ENCODE measurements around the gene OR52N4. TPM values are rescaled to one million over a fixed set of nuclear protein-coding genes. Genes with fewer than 3 reads are reported as not detected.
"Not testable (repeated sequence)": the region's sequence is repeated elsewhere in the genome, so short reads cannot be mapped to it uniquely, and the experiment has no call there.

Gene OR52N4
- not detected for total RNA-seq

DNA sequence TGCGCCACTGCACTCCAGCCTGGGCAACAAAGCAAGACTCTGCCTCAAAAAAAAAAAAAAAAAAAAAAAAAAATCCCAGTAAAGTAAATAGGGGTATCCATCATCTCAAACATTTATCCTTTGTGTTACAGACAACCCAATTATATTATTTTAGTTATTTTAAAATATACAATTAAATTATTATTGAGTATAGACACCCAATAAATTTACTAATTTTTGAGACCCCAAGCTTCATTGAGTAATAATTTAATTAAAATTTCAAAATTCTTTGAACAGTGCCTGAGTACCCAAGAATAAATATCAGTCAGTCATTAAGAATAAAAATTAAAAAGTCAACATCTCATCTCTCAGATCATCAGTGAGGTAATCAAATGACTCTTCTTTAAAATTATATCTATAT, at the start of gene OR52N4:
TSS of gene OR52N4 (plus strand) at position 301 of the 400 bp plus-strand sequence. CDS start 498 bp downstream, outside the sequence.
- DNase-seq (ENCODE audit: low spot score) = no peak
- ATAC-seq = no peak

GRCh38 chr11:5705688-5706087, 48.4 kb upstream of the OR52N4 start:
- no peak for DNase-seq (ENCODE audit: low spot score)
- ATAC-seq = no peak

DNA sequence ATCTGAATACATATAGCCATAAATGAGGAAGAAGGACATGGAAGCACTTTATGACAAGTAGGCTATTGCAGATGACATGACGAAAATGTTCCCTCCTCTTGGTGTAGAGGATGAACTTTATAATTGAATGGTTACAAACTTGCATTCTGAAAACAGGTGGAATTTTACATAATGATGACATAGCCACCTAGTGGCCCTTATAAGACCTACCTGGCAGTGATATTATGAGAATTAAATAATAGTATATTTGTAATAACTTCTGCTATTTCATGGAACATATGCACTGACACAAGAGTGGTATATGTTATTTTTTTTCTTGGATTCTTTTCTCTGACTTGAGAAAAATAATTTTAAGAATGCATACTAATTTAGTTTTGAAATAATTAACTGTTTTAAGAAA, 41.5 kb upstream of the OR52N4 start:
- DNase-seq (ENCODE audit: low spot score) (no peak), ATAC-seq (peak; percentile 76)

GRCh38 chr11:5713695-5714094, 40.3 kb upstream of the OR52N4 start:
- no peak for ATAC-seq

DNA sequence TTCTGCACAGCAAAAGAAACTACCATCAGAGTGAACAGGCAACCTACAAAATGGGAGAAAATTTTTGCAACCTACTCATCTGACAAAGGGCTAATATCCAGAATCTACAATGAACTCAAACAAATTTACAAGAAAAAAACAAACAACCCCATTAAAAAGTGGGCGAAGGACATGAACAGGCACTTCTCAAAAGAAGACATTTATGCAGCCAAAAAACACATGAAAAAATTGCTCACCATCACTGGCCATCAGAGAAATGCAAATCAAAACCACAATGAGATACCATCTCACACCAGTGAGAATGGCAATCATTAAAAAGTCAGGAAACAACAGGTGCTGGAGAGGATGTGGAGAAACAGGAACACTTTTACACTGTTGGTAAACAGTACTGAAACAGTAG, 37.5 kb upstream of the OR52N4 start:
- ATAC-seq; DNase-seq (ENCODE audit: low spot score): not testable (repeated sequence)

More at GRCh38 chr11:5713695-5714094, 40.3 kb upstream of the OR52N4 start:
- DNase-seq (ENCODE audit: low spot score) = no peak

DNA sequence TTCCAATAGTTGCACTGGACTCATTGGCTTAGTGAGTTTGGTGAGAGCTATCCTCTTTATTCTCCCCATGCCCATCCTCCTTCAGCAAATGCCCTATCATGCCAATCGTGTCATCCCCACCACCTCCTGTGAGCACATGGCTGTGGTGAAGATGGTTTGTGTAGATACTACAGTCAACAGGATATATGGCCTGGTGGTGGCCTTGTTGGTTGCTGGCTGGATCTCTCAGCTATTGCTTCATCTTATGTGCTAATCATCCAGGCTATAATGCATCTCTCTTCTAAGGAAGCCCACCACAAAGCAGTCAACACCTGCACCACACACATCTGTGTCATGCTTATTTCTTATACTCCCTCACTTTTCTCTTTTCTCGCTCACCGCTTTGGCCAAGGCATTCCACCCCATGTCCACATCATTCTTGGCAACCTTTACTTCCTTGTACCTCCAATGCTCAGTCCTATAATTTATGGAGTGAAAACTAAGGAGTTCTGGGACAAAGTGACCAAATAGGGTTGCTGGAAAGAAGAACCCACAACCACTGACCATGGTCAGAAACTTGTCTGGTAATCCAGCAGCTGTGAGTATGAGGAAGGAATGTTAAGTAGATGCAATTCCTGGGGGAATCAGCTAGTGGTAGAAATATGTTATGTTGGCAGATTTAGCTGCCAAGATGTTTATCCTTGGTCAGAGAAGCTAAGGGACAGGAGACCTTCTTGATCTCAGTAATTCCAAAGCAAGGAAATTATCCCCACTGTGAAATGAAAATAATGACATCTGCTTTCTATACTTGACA, 34.1 kb upstream of the OR52N4 start:
- no peak for DNase-seq (ENCODE audit: low spot score)
- no peak for ATAC-seq

GRCh38 chr11:5722622-5723021, 31.4 kb upstream of the OR52N4 start:
- ATAC-seq = peak; percentile 87
- no peak for DNase-seq (ENCODE audit: low spot score)

GRCh38 chr11:5726351-5726750, 27.7 kb upstream of the OR52N4 start:
- DNase-seq (ENCODE audit: low spot score) = no peak
- ATAC-seq = no peak

GRCh38 chr11:5727691-5728090, 26.4 kb upstream of the OR52N4 start:
- DNase-seq (ENCODE audit: low spot score) (no peak), ATAC-seq (no peak)

GRCh38 chr11:5736396-5736795, 17.6 kb upstream of the OR52N4 start, which contains the start of gene OR56B1:
Gene OR56B1 (plus strand): TSS chr11:5736448. CDS start chr11:5736517, 69 bp downstream.
- ATAC-seq (no peak), DNase-seq (ENCODE audit: low spot score) (no peak)

GRCh38 chr11:5737091-5737490, 17.0 kb upstream of the OR52N4 start:
- DNase-seq (ENCODE audit: low spot score) (no peak), ATAC-seq (no peak)

DNA sequence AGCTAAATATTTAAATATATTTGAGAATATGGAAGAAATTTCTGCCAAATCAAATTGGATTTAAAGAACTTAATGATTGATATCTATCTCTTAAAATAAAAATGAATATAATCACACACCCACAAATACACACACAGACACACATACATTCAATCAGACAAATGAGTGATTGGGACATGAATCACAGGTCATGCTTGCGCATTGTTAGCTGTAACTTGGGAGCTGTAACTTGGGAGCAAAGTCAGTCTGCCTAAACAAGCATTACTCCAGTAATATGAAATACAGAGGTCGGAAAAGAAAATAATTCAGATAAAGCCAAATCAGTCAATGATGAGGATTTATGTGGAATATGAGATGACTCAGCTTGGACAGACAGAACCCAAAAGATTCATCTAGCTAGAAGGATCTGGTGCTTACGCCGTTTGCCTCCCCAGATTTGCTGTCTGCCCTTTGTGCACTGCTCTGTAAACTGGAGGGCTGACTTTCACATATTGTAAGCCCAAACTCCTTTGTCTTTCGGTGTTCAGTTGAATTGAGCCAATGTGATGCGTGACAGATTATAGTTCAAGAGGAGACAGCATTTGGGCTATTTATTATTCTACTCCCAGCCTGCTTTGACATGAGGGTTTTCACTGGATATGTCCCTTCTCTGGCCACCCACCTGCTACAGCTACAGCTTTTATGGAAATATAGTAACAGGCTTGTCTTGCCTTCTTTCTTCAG, 16.2 kb upstream of the OR52N4 start:
- no peak for DNase-seq (ENCODE audit: low spot score)
- no peak for ATAC-seq

DNA sequence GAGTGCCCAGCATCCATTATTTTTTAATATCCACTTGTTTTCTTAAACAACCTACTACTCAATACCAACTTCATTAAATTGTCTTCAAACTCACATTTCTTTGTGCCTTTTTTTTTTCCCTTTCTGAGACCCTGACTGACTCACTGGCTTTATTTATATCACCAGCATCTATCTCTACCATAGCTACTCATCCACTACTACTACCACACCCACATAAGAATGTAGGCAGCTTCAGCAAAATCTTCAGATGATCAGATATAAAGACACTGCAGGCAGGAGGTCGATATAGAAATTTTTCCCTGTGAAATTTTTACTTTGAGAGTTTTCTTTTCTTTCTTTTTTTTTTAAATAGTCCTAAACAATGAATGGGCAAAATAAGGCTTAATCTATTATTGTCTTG, 15.6 kb upstream of the OR52N4 start:
- ATAC-seq = no peak
- DNase-seq (ENCODE audit: low spot score) = no peak

DNA sequence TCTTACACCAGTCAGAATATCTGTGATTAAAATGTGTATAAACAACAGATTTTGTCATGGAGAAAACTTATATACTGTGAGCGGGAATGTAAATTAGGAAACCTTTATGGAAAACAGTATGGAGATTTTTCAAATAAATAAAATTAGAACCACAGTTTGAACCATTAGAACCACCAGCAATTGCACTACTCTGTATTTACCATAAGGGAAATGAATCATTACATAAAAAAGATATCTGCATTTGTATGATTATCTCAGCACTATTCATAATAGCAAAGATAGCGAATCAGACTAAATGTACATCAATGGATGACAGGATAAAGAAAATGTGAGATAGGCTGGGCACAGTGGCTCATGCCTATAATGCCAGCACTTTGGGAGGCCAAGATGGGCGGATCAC, 7.4 kb upstream of the OR52N4 start:
- DNase-seq (ENCODE audit: low spot score) (no peak), ATAC-seq (no peak)

DNA sequence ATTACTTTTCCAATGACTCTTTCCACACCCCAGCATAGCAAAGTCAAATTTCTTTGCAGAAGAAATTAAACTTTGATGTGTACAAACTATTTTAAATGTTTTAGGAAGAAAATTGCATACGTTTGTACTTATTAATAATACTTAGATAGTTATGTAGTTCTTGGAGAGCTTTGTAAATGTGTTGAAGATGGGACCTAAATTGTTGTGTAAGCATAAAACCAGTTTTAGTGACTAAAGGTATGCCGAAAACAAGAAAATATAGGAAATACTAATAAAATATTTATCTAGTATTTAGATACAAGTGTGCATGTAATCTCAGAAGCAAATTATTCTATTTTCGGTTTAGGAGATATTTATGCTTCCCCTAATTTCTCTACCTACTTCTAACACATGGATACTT, 4.2 kb upstream of the OR52N4 start:
- DNase-seq (ENCODE audit: low spot score) (no peak), ATAC-seq (no peak)

- DNase-seq (ENCODE audit: low spot score) (no peak), ATAC-seq (no peak)
Observed at GRCh38 chr11:5767056-5767455, 13.0 kb downstream of the OR52N4 start.

- ATAC-seq (no peak), DNase-seq (ENCODE audit: low spot score) (no peak)
Observed at GRCh38 chr11:5783255-5783654, 29.2 kb downstream of the OR52N4 start, which contains the start of gene OR52N5. Gene OR52N5 (minus strand): TSS chr11:5783355. CDS start chr11:5778634, 4,721 bp downstream.

DNA sequence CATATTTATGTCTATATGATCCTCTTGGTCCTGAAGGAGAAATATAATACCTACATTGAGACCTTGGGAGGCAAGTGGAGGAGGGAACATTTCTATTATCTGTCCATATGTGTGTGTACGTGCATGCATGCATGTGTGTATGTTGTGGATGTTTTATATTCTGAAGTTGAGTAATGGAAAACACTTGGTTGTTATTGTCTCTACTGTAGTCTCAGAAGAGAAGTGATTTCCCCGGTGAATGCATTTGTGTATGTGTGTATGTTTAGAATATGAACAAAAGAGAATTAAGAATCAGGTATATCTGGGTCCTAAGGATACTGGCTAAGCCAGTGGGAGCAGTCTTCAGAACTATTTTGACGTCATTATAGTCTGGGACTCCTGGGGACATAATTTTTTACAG, 37.1 kb downstream of the OR52N4 start, which contains the start of gene OR52N1:
TSS of gene OR52N1 (minus strand) at position 101 of the 400 bp plus-strand sequence. CDS start 2,449 bp downstream, outside the sequence.
- ATAC-seq (no peak), DNase-seq (ENCODE audit: low spot score) (no peak)

- DNase-seq (ENCODE audit: low spot score) (no peak), ATAC-seq (no peak)
Observed at GRCh38 chr11:5796541-5796940, 42.5 kb downstream of the OR52N4 start.

- no peak for DNase-seq (ENCODE audit: low spot score)
- no peak for ATAC-seq
Observed at GRCh38 chr11:5803982-5804381, 49.9 kb downstream of the OR52N4 start.

Data from left lobe of liver (tissue), 2 donors.